SK-N-SH (cell line): Measurements from ENCODE around the gene MAP4K3. TPM values are rescaled to one million over a fixed set of nuclear protein-coding genes. Genes with fewer than 3 reads are reported as not detected.

Experiments used
- CTCF ChIA-PET: fragments of 300-600, 350-600 bp; formaldehyde crosslinking; extraction: SDS; loops from one replicate; lab custom pipeline; 2021; lab: Yijun Ruan, JAX
- POLR2A ChIA-PET: fragments of 350-600 bp; sonication (Branson Sonifier 250); formaldehyde crosslinking; extraction: SDS; loops from one replicate; lab custom pipeline; 2020; ENCODE audit warnings: antibody characterized with exemption, inconsistent platforms; lab: Yijun Ruan, JAX
- DNase-seq: peaks from one replicate; pipeline ENCODE4 v3.0.0; 2012
- H2AFZ ChIP-seq: fragments of 200-600 bp; sonication (generic); 2 replicates; pipeline ENCODE4 v1.8.1; 2016; ENCODE audit warnings: antibody characterized with exemption, mild to moderate bottlenecking, low read depth
- H3F3A ChIP-seq: fragments of 200-600 bp; sonication (generic); replicated peaks from 2 replicates; pipeline ENCODE3; 2016; ENCODE audit warnings: antibody characterized with exemption, mild to moderate bottlenecking; ENCODE audit not compliant: insufficient read depth
- H3K27ac ChIP-seq, 2 experiments: fragments of 200-500 bp in 1 of 2; fragments of 200-600 bp in 1 of 2; sonication (Bioruptor generic) in 1 of 2; sonication (generic), shearing (Covaris generic) in 1 of 2; 2 replicates each; pipeline versions ENCODE4 v1.5.1 to v1.6.1; 2014 to 2016; ENCODE audit warnings: low read depth in 2 of 2, inconsistent platforms in 1 of 2, low read length in 1 of 2, mild to moderate bottlenecking in 1 of 2, mixed read lengths in 1 of 2
- H3K27me3 ChIP-seq: fragments of 200-600 bp; sonication (generic), shearing (Covaris generic); 2 replicates; pipeline ENCODE4 v1.6.1; 2016; ENCODE audit warnings: mixed run types; ENCODE audit not compliant: insufficient read depth
- H3K36me3 ChIP-seq, 2 experiments: fragments of 200-500 bp in 1 of 2; fragments of 200-600 bp in 1 of 2; sonication (Bioruptor generic) in 1 of 2; sonication (generic) in 1 of 2; replicated peaks in 1 of 2; 2 replicates each; pipeline versions ENCODE3 to v1.5.1; 2014 to 2016; ENCODE audit warnings: low read length in 1 of 2, mild to moderate bottlenecking in 1 of 2; ENCODE audit not compliant: insufficient read depth in 2 of 2, control insufficient read depth in 1 of 2
- H3K4me1 ChIP-seq, 2 experiments: fragments of 200-500 bp in 1 of 2; fragments of 200-600 bp in 1 of 2; sonication (Bioruptor generic) in 1 of 2; sonication (generic), shearing (Covaris generic) in 1 of 2; 2 replicates each; pipeline versions ENCODE4 v1.5.1 to v1.6.1; 2014 to 2016; ENCODE audit warnings: low read depth in 1 of 2, low read length in 1 of 2, mixed run types in 1 of 2; ENCODE audit not compliant: insufficient read depth in 2 of 2, control insufficient read depth in 1 of 2
- H3K4me2 ChIP-seq: fragments of 200-600 bp; sonication (generic), shearing (Covaris generic); 2 replicates; pipeline ENCODE4 v1.6.1; 2017; ENCODE audit warnings: mixed run types
- H3K4me3 ChIP-seq, 2 experiments: fragments of 200-500 bp in 1 of 2; fragments of 200-600 bp in 1 of 2; sonication (Bioruptor generic) in 1 of 2; sonication (generic), shearing (Covaris generic) in 1 of 2; 2 replicates each; pipeline versions ENCODE4 v1.5.1 to v1.8.1; 2014 to 2016; ENCODE audit warnings: low read depth in 2 of 2, inconsistent platforms in 1 of 2, low read length in 1 of 2, mild to moderate bottlenecking in 1 of 2, mixed read lengths in 1 of 2, moderate library complexity in 1 of 2
- H3K79me2 ChIP-seq: fragments of 200-600 bp; sonication (generic); 2 replicates; pipeline ENCODE4 v1.8.1; 2017; ENCODE audit warnings: mild to moderate bottlenecking; ENCODE audit not compliant: insufficient read depth
- H3K9ac ChIP-seq: fragments of 200-600 bp; sonication (generic); 2 replicates; pipeline ENCODE4 v1.6.1; 2017; ENCODE audit warnings: mixed run types
- H3K9me2 ChIP-seq: fragments of 200-600 bp; sonication (generic); 2 replicates; pipeline ENCODE4 v1.6.1; 2017; ENCODE audit warnings: mixed run types
- H3K9me3 ChIP-seq: fragments of 200-600 bp; sonication (generic); 2 replicates; pipeline ENCODE4 v1.6.1; 2017; ENCODE audit warnings: mixed run types, mild to moderate bottlenecking, moderate library complexity
- H4K20me1 ChIP-seq: fragments of 200-600 bp; sonication (generic); 2 replicates; pipeline ENCODE4 v1.6.1; 2017; ENCODE audit warnings: mild to moderate bottlenecking, mixed run types; ENCODE audit not compliant: insufficient read depth
- CHD2 ChIP-seq: fragments of 150-350 bp; IDR thresholded peaks from 2 replicates; pipeline ENCODE4 v1.6.1; 2018; ENCODE audit warnings: low read length; ENCODE audit not compliant: partially characterized antibody
- CTCF ChIP-seq: fragments of 200-600 bp; sonication (generic); IDR thresholded peaks from 2 replicates; pipeline ENCODE4 v1.6.1; 2017; ENCODE audit warnings: antibody characterized with exemption, mild to moderate bottlenecking, moderate library complexity
- FOSL2 ChIP-seq: IDR thresholded peaks from 2 replicates; pipeline ENCODE4 v1.4.0; 2012; ENCODE audit warnings: low read depth, mild to moderate bottlenecking, moderate library complexity, borderline replicate concordance
- MEF2A ChIP-seq: IDR thresholded peaks from 2 replicates; pipeline ENCODE4 v1.4.0; 2012; ENCODE audit warnings: low read depth, borderline replicate concordance
- MXI1 ChIP-seq: IDR thresholded peaks from 2 replicates; pipeline ENCODE4 v1.6.1; 2012; ENCODE audit warnings: mild to moderate bottlenecking, low read depth, low read length, improper control_type of control experiment
- NFIC ChIP-seq: IDR thresholded peaks from 2 replicates; pipeline ENCODE4 v1.4.0; 2012; ENCODE audit warnings: borderline replicate concordance
- PBX3 ChIP-seq: IDR thresholded peaks from 2 replicates; pipeline ENCODE4; 2012
- POLR2AphosphoS5 ChIP-seq: IDR thresholded peaks from 2 replicates; pipeline ENCODE4 v1.6.1; 2012; ENCODE audit warnings: low read depth, low read length
- RCOR1 ChIP-seq: fragments of 150-350 bp; IDR thresholded peaks from 2 replicates; pipeline ENCODE4 v1.6.1; 2017; ENCODE audit warnings: antibody characterized with exemption, low read length
- REST ChIP-seq: IDR thresholded peaks from 2 replicates; pipeline ENCODE4 v1.6.1; 2012; ENCODE audit warnings: mild to moderate bottlenecking, low read depth, low read length, moderate library complexity
- RXRA ChIP-seq: IDR thresholded peaks from 2 replicates; pipeline ENCODE4 v1.4.0; 2012; ENCODE audit warnings: low read depth, mild to moderate bottlenecking, borderline replicate concordance
- SIN3A ChIP-seq: IDR thresholded peaks from 2 replicates; pipeline ENCODE4 v1.6.1; 2012; ENCODE audit warnings: low read depth, mild to moderate bottlenecking, low read length, moderate library complexity, borderline replicate concordance
- TCF12 ChIP-seq: IDR thresholded peaks from 2 replicates; pipeline ENCODE4 v1.4.0; 2012
- USF2 ChIP-seq: fragments of 150-350 bp; IDR thresholded peaks from 2 replicates; pipeline ENCODE4 v1.6.1; 2017; ENCODE audit warnings: antibody characterized with exemption, low read length, low read depth, borderline replicate concordance
- WGBS: methylation state at CpG from one replicate; pipeline ENCODE4 v1.1.6; 2017; ENCODE audit warnings: low lambda C conversion rate; 5-methylcytosine and 5-hydroxymethylcytosine counted together
- polyA plus RNA-seq, 3 experiments: library from polyadenylated mRNA; depleted of rRNA; stranded (reverse); fragments of >200 nt; gene quantifications; 2 replicates each; pipeline ENCODE4 v1.2.3, GENCODE V29; 2012

The MAP4K3 gene
- polyA plus RNA-seq, 1 of the 3 experiments (the other 2 are of a cell fraction), result 8.8 TPM

- H3F3A ChIP-seq, result no peaks in the 10 kb centered on the region
- no peak overlapping the region for H3K4me3 ChIP-seq
- no peak overlapping the region for H3K9ac ChIP-seq
- H3K9me3 ChIP-seq, result no peaks in the 10 kb centered on the region
- no peaks in the 10 kb centered on the region for H3K27me3 ChIP-seq
- no peaks in the 10 kb centered on the region for H3K79me2 ChIP-seq
- H4K20me1 ChIP-seq, result no peaks in the 10 kb centered on the region
- H2AFZ ChIP-seq, result no peak overlapping the region
- ChIA-PET CTCF (interaction anchor here (0.9 to 2.4 kb wide), 6 partner anchors 10 to 270 kb away, joined by 3 to 12 read pairs (median 7); partner anchors contain the start of gene SOS1), POLR2A (no interaction called here)
- H3K9me2 ChIP-seq, result no peaks in the 10 kb centered on the region
- H3K4me1 ChIP-seq, result peaks cover 0 to 3% of the 10 kb centered on the region in 2 experiments; a peak in 1 of 4 replicates
- TF ChIP-seq MXI1, result no peak
- TF ChIP-seq SIN3A, result no peak
- TF ChIP-seq CTCF, result no peak
- no peak for TF ChIP-seq PBX3
- no peak for TF ChIP-seq POLR2AphosphoS5
- no peak for TF ChIP-seq USF2
- no peak for TF ChIP-seq CHD2
- no peak for TF ChIP-seq RCOR1
- no peak for TF ChIP-seq RXRA
- H3K36me3 ChIP-seq, result no peaks in the 10 kb centered on the region
- WGBS, result 93% methylated on average over 5 of the region's 5 CpGs
- no peak for DNase-seq
- H3K27ac ChIP-seq, result no peak overlapping the region; a peak in 1 of 4 replicates
- H3K4me2 ChIP-seq, result no peak overlapping the region
These were observed 218.7 kb downstream of the MAP4K3 start for GRCh38 chr2:39218391-39218790.

GRCh38 chr2:39217192-39217550, 219.9 kb downstream of the MAP4K3 start:
- no peaks in the 10 kb centered on the region for H3K9me3 ChIP-seq
- TF ChIP-seq MEF2A, result no peak
- TF ChIP-seq NFIC, result no peak
- no peak for TF ChIP-seq POLR2AphosphoS5
- no peak for TF ChIP-seq CHD2
- TF ChIP-seq USF2, result no peak
- TF ChIP-seq MXI1, result no peak
- TF ChIP-seq RXRA, result no peak
- TF ChIP-seq FOSL2, result no peak
- no peak for TF ChIP-seq TCF12
- TF ChIP-seq REST, result no peak
- no peak for TF ChIP-seq RCOR1
- ChIA-PET CTCF (interaction anchor here (1.5 to 2.4 kb wide), 2 partner anchors 13 to 158 kb away, joined by 6 to 12 read pairs; no protein-coding TSS in a partner anchor), POLR2A (no interaction called here)
- no peaks in the 10 kb centered on the region for H3K79me2 ChIP-seq
- peaks cover 0 to 3% of the 10 kb centered on the region in 2 experiments; a peak in 1 of 4 replicates for H3K4me1 ChIP-seq
- H3F3A ChIP-seq, result no peaks in the 10 kb centered on the region
- H3K27ac ChIP-seq, result no peak overlapping the region
- no peak overlapping the region for H3K4me3 ChIP-seq
- H2AFZ ChIP-seq, result no peak overlapping the region
- no peaks in the 10 kb centered on the region for H4K20me1 ChIP-seq
- no peak overlapping the region for H3K4me2 ChIP-seq
- H3K9ac ChIP-seq, result no peak overlapping the region
- WGBS, result 83% methylated on average over 4 of the region's 4 CpGs
- no peaks in the 10 kb centered on the region for H3K36me3 ChIP-seq
- no peak for DNase-seq
- no peaks in the 10 kb centered on the region for H3K27me3 ChIP-seq
- no peaks in the 10 kb centered on the region for H3K9me2 ChIP-seq
